GM23338 (cell line): ENCODE data around the gene METTL4. TPM values are rescaled to one million over a fixed set of nuclear protein-coding genes. Genes with fewer than 3 reads are reported as not detected.

Experiments
- ATAC-seq: fragments of 200-7000 bp; cut with Tn5 transposase; 3 replicates; pipeline ENCODE4 v1.9.1; 2020
- DNase-seq: peaks from one replicate; pipeline ENCODE4 v3.0.0-alpha.2; 2015; ENCODE audit warnings: low spot score
- H2AFZ ChIP-seq: fragments of 200-600 bp; sonication (generic); 2 replicates; pipeline ENCODE4 v1.8.0; 2016; ENCODE audit warnings: antibody characterized with exemption, mild to moderate bottlenecking, moderate library complexity
- H3F3A ChIP-seq: fragments of 200-600 bp; sonication (generic); replicated peaks from 2 replicates; pipeline ENCODE4 v1.8.0; 2017; ENCODE audit warnings: antibody characterized with exemption, mixed run types, low read depth
- H3K27ac ChIP-seq: fragments of 200-600 bp; sonication (generic); 2 replicates; pipeline ENCODE4 v1.6.1; 2016; ENCODE audit warnings: low read depth
- H3K27me3 ChIP-seq: fragments of 200-600 bp; sonication (generic); 2 replicates; pipeline ENCODE4 v1.8.0; 2016; ENCODE audit warnings: mild to moderate bottlenecking, mixed run types, moderate library complexity; ENCODE audit not compliant: insufficient read depth
- H3K36me3 ChIP-seq: fragments of 200-600 bp; sonication (generic); 2 replicates; pipeline ENCODE4 v1.8.0; 2016; ENCODE audit warnings: mild to moderate bottlenecking; ENCODE audit not compliant: insufficient read depth
- H3K4me1 ChIP-seq: fragments of 200-600 bp; sonication (generic); 2 replicates; pipeline ENCODE4 v1.8.0; 2016; ENCODE audit warnings: mild to moderate bottlenecking, moderate library complexity; ENCODE audit not compliant: insufficient read depth
- H3K4me2 ChIP-seq: fragments of 200-600 bp; sonication (generic); 2 replicates; pipeline ENCODE4 v1.7.1; 2017; ENCODE audit warnings: mixed run types
- H3K4me3 ChIP-seq: fragments of 200-600 bp; sonication (generic); 2 replicates; pipeline ENCODE4 v1.6.1; 2016; ENCODE audit warnings: mixed run types
- H3K79me2 ChIP-seq: fragments of 200-600 bp; sonication (generic); replicated peaks from 2 replicates; pipeline ENCODE4 v1.8.0; 2017; ENCODE audit warnings: mild to moderate bottlenecking; ENCODE audit not compliant: insufficient read depth
- H3K9me2 ChIP-seq: fragments of 200-600 bp; sonication (generic); 2 replicates; pipeline ENCODE4 v1.8.0; 2017; ENCODE audit not compliant: insufficient read depth
- H4K20me1 ChIP-seq: fragments of 200-600 bp; sonication (generic); replicated peaks from 2 replicates; pipeline ENCODE4 v1.8.0; 2017; ENCODE audit warnings: mild to moderate bottlenecking; ENCODE audit not compliant: insufficient read depth
- H3K27ac Mint-ChIP-seq: 2 replicates; pipeline ENCODE4 v1.8.0; 2020; ENCODE audit warnings: inconsistent platforms, mild to moderate bottlenecking, moderate library complexity, mixed read lengths
- H3K27me3 Mint-ChIP-seq: 3 replicates; pipeline ENCODE4 v1.8.0; 2022; ENCODE audit warnings: low read depth, mild to moderate bottlenecking, moderate library complexity, mixed read lengths, inconsistent platforms; ENCODE audit not compliant: insufficient read depth, poor library complexity
- H3K36me3 Mint-ChIP-seq: 3 replicates; pipeline ENCODE4 v1.8.0; 2021; ENCODE audit warnings: low read depth, mild to moderate bottlenecking, inconsistent platforms, moderate library complexity, mixed read lengths
- H3K4me1 Mint-ChIP-seq: 3 replicates; pipeline ENCODE4 v1.8.0; 2020; ENCODE audit warnings: mild to moderate bottlenecking, inconsistent platforms, mixed read lengths
- H3K4me3 Mint-ChIP-seq: 3 replicates; pipeline ENCODE4 v1.8.0; 2021; ENCODE audit warnings: moderate library complexity, mild to moderate bottlenecking, inconsistent platforms, mixed read lengths
- H3K9me3 Mint-ChIP-seq: 3 replicates; pipeline ENCODE4 v1.8.0; 2020; ENCODE audit warnings: moderate library complexity, mild to moderate bottlenecking, inconsistent platforms, mixed read lengths
- CREB1 ChIP-seq: fragments of 250-450 bp; sonication (Bioruptor Pico); IDR thresholded peaks from 2 replicates; pipeline ENCODE4 v1.5.0; 2020; ENCODE audit warnings: low read depth, mild to moderate bottlenecking, moderate library complexity
- CTCF ChIP-seq, 2 experiments: fragments of 200-600 bp in 1 of 2; sonication (generic) in 1 of 2; conservative IDR thresholded peaks; 2 replicates each; pipeline versions ENCODE4 v1.5.1 to v1.6.1; 2016 to 2017; ENCODE audit warnings: antibody characterized with exemption in 2 of 2, low read depth in 2 of 2, mild to moderate bottlenecking in 2 of 2, moderate library complexity in 1 of 2
- ETS1 ChIP-seq: IDR thresholded peaks from 2 replicates; pipeline ENCODE4 v1.6.1; 2016; ENCODE audit warnings: antibody characterized with exemption
- EZH2 ChIP-seq: fragments of 200-600 bp; sonication (generic); IDR thresholded peaks from one replicate; pipeline ENCODE4 v1.8.0; 2017; ENCODE audit warnings: antibody characterized with exemption, mild to moderate bottlenecking, low read depth; ENCODE audit not compliant: unreplicated experiment
- EZH2phosphoT487 ChIP-seq: fragments of 200-600 bp; sonication (generic); IDR thresholded peaks from one replicate; pipeline ENCODE4 v1.8.1; 2018; ENCODE audit warnings: antibody characterized with exemption; ENCODE audit not compliant: unreplicated experiment
- JUNB ChIP-seq: IDR thresholded peaks from one replicate; pipeline ENCODE4 v1.6.1; 2016; ENCODE audit warnings: antibody characterized with exemption; ENCODE audit not compliant: unreplicated experiment
- NANOG ChIP-seq: IDR thresholded peaks from 2 replicates; pipeline ENCODE4 v1.6.1; 2016; ENCODE audit warnings: antibody characterized with exemption, borderline replicate concordance
- POLR2AphosphoS5 ChIP-seq: IDR thresholded peaks from 2 replicates; pipeline ENCODE4 v1.6.1; 2016; ENCODE audit warnings: antibody characterized with exemption, low read depth
- REST ChIP-seq: IDR thresholded peaks from one replicate; pipeline ENCODE4 v1.6.1; 2018; ENCODE audit warnings: antibody characterized with exemption; ENCODE audit not compliant: unreplicated experiment
- STAT1 ChIP-seq: IDR thresholded peaks from one replicate; pipeline ENCODE4 v1.6.1; 2016; ENCODE audit warnings: antibody characterized with exemption; ENCODE audit not compliant: unreplicated experiment
- ZNF114 ChIP-seq: fragments of 250-450 bp; sonication (Bioruptor Pico); IDR thresholded peaks from 2 replicates; pipeline ENCODE4 v1.5.0; 2020; ENCODE audit warnings: mild to moderate bottlenecking, moderate library complexity
- ZNF331 ChIP-seq: fragments of 250-450 bp; sonication (Bioruptor Pico); IDR thresholded peaks from 2 replicates; pipeline ENCODE4 v1.5.0; 2020; ENCODE audit warnings: low read depth, mild to moderate bottlenecking, moderate library complexity
- ZNF462 ChIP-seq: fragments of 250-450 bp; sonication (Bioruptor Pico); IDR thresholded peaks from 2 replicates; pipeline ENCODE4 v1.5.0; 2020; ENCODE audit warnings: mild to moderate bottlenecking, moderate library complexity
- polyA plus RNA-seq: library from polyadenylated mRNA; unstranded; fragments of >200 nt; fragmentation: Nextera tagmentation; extraction: Ambion mirVana; gene quantifications from 2 replicates; pipeline ENCODE4 v1.2.1, GENCODE V29; 2016
- total RNA-seq: library from RNA; depleted of rRNA; stranded (reverse); fragments of >200 nt; shearing (Covaris generic); gene quantifications from 2 replicates; pipeline ENCODE4 v1.2.3, GENCODE V29; 2014

Gene METTL4
- total and polyA plus RNA-seq, 2 experiments from 2014 or later, result 11.9 to 14.9 TPM

- no peaks in the 10 kb centered on the region for H3K4me1 ChIP-seq
- H3F3A ChIP-seq, result no peaks in the 10 kb centered on the region
- peaks cover 4% of the 10 kb centered on the region; the same call in 1 of the 2 replicates for H3K9me2 ChIP-seq
- no peak overlapping the region for H3K4me2 ChIP-seq
- H3K36me3 ChIP-seq, result no peaks in the 10 kb centered on the region
- ATAC-seq (no peak), DNase-seq (no peak)
- Mint-ChIP-seq H3K36me3 (no peaks in the 10 kb centered on the region), H3K27me3 (peaks cover 2% of the 10 kb centered on the region), H3K27ac (peak overlapping the region; percentile 33; the same call in 1 of the 2 replicates), H3K9me3 (no peaks in the 10 kb centered on the region), H3K4me1 (no peaks in the 10 kb centered on the region), H3K4me3 (no peak overlapping the region)
- H3K27me3 ChIP-seq, result no peaks in the 10 kb centered on the region
- H3K4me3 ChIP-seq, result no peak overlapping the region
- no peaks in the 10 kb centered on the region for H3K79me2 ChIP-seq
- TF ChIP-seq NANOG (no peak), JUNB (no peak), ETS1 (no peak), POLR2AphosphoS5 (no peak), STAT1 (no peak), EZH2 (no peak), CREB1 (no peak), ZNF331 (CRISPR knock-in tag) (no peak), ZNF462 (CRISPR knock-in tag) (no peak), REST (no peak), CTCF (conservative IDR thresholded peaks at IDR 0.05; ENCODE audit: low read depth in 2 of 2) (no peak), ZNF114 (CRISPR knock-in tag) (no peak), EZH2phosphoT487 (no peak)
- H4K20me1 ChIP-seq, result no peaks in the 10 kb centered on the region
- H2AFZ ChIP-seq, result no peak overlapping the region
- H3K27ac ChIP-seq, result no peak overlapping the region
Observed at GRCh38 chr18:2495381-2495780, 75.9 kb downstream of the METTL4 start.
